CD14-positive monocyte (primary cell): Measurements from ENCODE around the gene PMPCA. TPM values are rescaled to one million over a fixed set of nuclear protein-coding genes. Genes with fewer than 3 reads are reported as not detected.

Experiments
- DNase-seq, 3 donors: peaks; one replicate each; pipeline ENCODE4 v3.0.0-alpha.2; 2011 to 2022
- H2AFZ ChIP-seq: 2 replicates; pipeline ENCODE4 v1.6.0; 2012; ENCODE audit warnings: mild to moderate bottlenecking, low read depth, low read length, inconsistent platforms; ENCODE audit not compliant: insufficient read depth, poor library complexity, severe bottlenecking
- H3K27ac ChIP-seq, 2 donors: 1 replicate in 1 of 2; 2 replicates in 1 of 2; pipeline ENCODE4 v1.5.1; 2012 to 2013; ENCODE audit warnings: low read length in 2 of 2, control low read depth in 1 of 2, inconsistent platforms in 1 of 2, low read depth in 1 of 2, mild to moderate bottlenecking in 1 of 2
- H3K27me3 ChIP-seq, 2 donors: one replicate each; pipeline versions ENCODE4 v1.6.0 to v1.6.1; 2011 to 2013; ENCODE audit warnings: low read length in 2 of 2; ENCODE audit not compliant: control insufficient read depth in 2 of 2, insufficient read depth in 2 of 2
- H3K36me3 ChIP-seq, 2 donors: replicated peaks in 1 of 2; 1 replicate in 1 of 2; 2 replicates in 1 of 2; pipeline versions ENCODE4 v1.5.1 to v1.6.1; 2012 to 2013; ENCODE audit warnings: low read length in 2 of 2, control low read depth in 1 of 2, inconsistent platforms in 1 of 2, mild to moderate bottlenecking in 1 of 2; ENCODE audit not compliant: insufficient read depth in 2 of 2, control insufficient read depth in 1 of 2
- H3K4me1 ChIP-seq, 2 donors: 1 replicate in 1 of 2; 2 replicates in 1 of 2; pipeline versions ENCODE4 v1.5.1 to v1.6.1; 2012 to 2013; ENCODE audit warnings: low read length in 2 of 2, control low read depth in 1 of 2, inconsistent platforms in 1 of 2, mild to moderate bottlenecking in 1 of 2, moderate library complexity in 1 of 2; ENCODE audit not compliant: insufficient read depth in 2 of 2, control insufficient read depth in 1 of 2
- H3K4me2 ChIP-seq: replicated peaks from 2 replicates; pipeline ENCODE3; 2012; ENCODE audit warnings: low read length, moderate library complexity, mild to moderate bottlenecking; ENCODE audit not compliant: poor library complexity, severe bottlenecking; ENCODE audit errors: extremely low read depth
- H3K4me3 ChIP-seq, 3 experiments: fragments of 200-600 bp in 1 of 3; sonication (generic) in 1 of 3; replicated peaks in 1 of 3; 1 replicate in 2 of 3; 2 replicates in 1 of 3; pipeline ENCODE4 v1.5.1; 2011 to 2013; ENCODE audit warnings: low read length in 3 of 3, mild to moderate bottlenecking in 3 of 3, control low read depth in 2 of 3, low read depth in 2 of 3, inconsistent platforms in 1 of 3, moderate library complexity in 1 of 3
- H3K79me2 ChIP-seq: 2 replicates; pipeline ENCODE4 v1.6.0; 2012; ENCODE audit warnings: mild to moderate bottlenecking, control low read depth, inconsistent platforms, low read length, moderate library complexity; ENCODE audit not compliant: insufficient read depth
- H3K9ac ChIP-seq: 2 replicates; pipeline ENCODE4 v1.6.0; 2017; ENCODE audit warnings: low read length, mild to moderate bottlenecking; ENCODE audit not compliant: insufficient read depth, poor library complexity, severe bottlenecking
- H3K9me3 ChIP-seq, 2 donors: replicated peaks in 1 of 2; 1 replicate in 1 of 2; 2 replicates in 1 of 2; pipeline versions ENCODE4 v1.5.1 to v1.6.1; 2012 to 2013; ENCODE audit warnings: low read length in 2 of 2, control low read depth in 1 of 2; ENCODE audit not compliant: control insufficient read depth in 1 of 2, insufficient read depth in 1 of 2
- H4K20me1 ChIP-seq: 2 replicates; pipeline ENCODE4 v1.6.0; 2012; ENCODE audit warnings: mild to moderate bottlenecking, low read length, control low read depth, moderate library complexity; ENCODE audit not compliant: insufficient read depth
- H3K27ac Mint-ChIP-seq, 7 donors: one replicate each; pipeline ENCODE4 v1.8.0; 2020; ENCODE audit warnings: mild to moderate bottlenecking in 7 of 7, mixed read lengths in 7 of 7, moderate library complexity in 6 of 7, inconsistent platforms in 2 of 7
- H3K27me3 Mint-ChIP-seq, 3 donors: one replicate each; pipeline ENCODE4 v1.8.0; 2021 to 2022; ENCODE audit warnings: low read depth in 3 of 3, mild to moderate bottlenecking in 3 of 3, mixed read lengths in 3 of 3, moderate library complexity in 3 of 3, inconsistent platforms in 1 of 3
- H3K36me3 Mint-ChIP-seq, 2 donors: one replicate each; pipeline ENCODE4 v1.8.0; 2020; ENCODE audit warnings: mixed read lengths in 2 of 2, inconsistent platforms in 1 of 2, mild to moderate bottlenecking in 1 of 2
- H3K4me1 Mint-ChIP-seq: one replicate; pipeline ENCODE4 v1.8.0; 2020; ENCODE audit warnings: mild to moderate bottlenecking, mixed read lengths
- H3K4me3 Mint-ChIP-seq, 2 donors: one replicate each; pipeline ENCODE4 v1.8.0; 2020; ENCODE audit warnings: mild to moderate bottlenecking in 2 of 2, mixed read lengths in 2 of 2, moderate library complexity in 1 of 2
- H3K9me3 Mint-ChIP-seq, 7 donors: one replicate each; pipeline ENCODE4 v1.8.0; 2020 to 2022; ENCODE audit warnings: mixed read lengths in 7 of 7, mild to moderate bottlenecking in 6 of 7, moderate library complexity in 6 of 7, inconsistent platforms in 2 of 7
- CTCF ChIP-seq: fragments of 200-600 bp; IDR thresholded peaks from one replicate; pipeline ENCODE4 v1.8.0; 2022; ENCODE audit warnings: antibody characterized with exemption, mild to moderate bottlenecking
- WGBS: methylation state at CpG from one replicate; pipeline ENCODE4 v1.1.5; 2013; ENCODE audit warnings: missing lambda C conversion rate; ENCODE audit not compliant: insufficient coverage; 5-methylcytosine and 5-hydroxymethylcytosine counted together
- intact Hi-C, 2 donors: fragments of 100-400 bp; cut with micrococcal nuclease; formaldehyde crosslinking; loops; one replicate each; pipeline versions ENCODE4 v1.15.0 to v1.15.1; 2023
- polyA plus RNA-seq, 3 donors: library from polyadenylated mRNA; depleted of rRNA in 1 of 3; unstranded in 2 of 3; stranded (reverse) in 1 of 3; fragments of 300-500 nt in 2 of 3; fragments of >200 nt in 1 of 3; fragmentation: Illumina TruSeq in 2 of 3; gene quantifications; 1 replicate in 2 of 3; 2 replicates in 1 of 3; pipeline ENCODE4 v1.2.3, GENCODE V29; 2012 to 2021

PMPCA gene
- polyA plus RNA-seq, 3 donors: 23.1 to 58.8 (median 24.9) TPM

GRCh38 chr9:136393531-136393930 lies 16.9 kb upstream of the PMPCA start:
- Mint-ChIP-seq H3K27me3 (peaks cover 0 to 4% (median 0%) of the 10 kb centered on the region in 3 donors), H3K4me1 (peaks cover 3% of the 10 kb centered on the region), H3K4me3 (no peak overlapping the region), H3K9me3 (no peaks in the 10 kb centered on the region), H3K36me3 (peaks cover 66 to 93% of the 10 kb centered on the region in 2 donors), H3K27ac (no peak overlapping the region)
- Histone ChIP-seq H4K20me1 (peaks cover 4% of the 10 kb centered on the region), H3K36me3 (peaks cover 72 to 85% of the 10 kb centered on the region in 2 donors), H3K9me3 (no peaks in the 10 kb centered on the region), H3K27me3 (no peaks in the 10 kb centered on the region), H3K4me3 (no peak overlapping the region), H3K4me1 (peaks cover under 1% of the 10 kb centered on the region in 2 donors), H3K4me2 (no peak overlapping the region), H2AFZ (no peak overlapping the region), H3K9ac (no peak overlapping the region), H3K27ac (no peak overlapping the region), H3K79me2 (peaks cover 4% of the 10 kb centered on the region)
- intact Hi-C loops: no loop called here
- DNase-seq: no peak
- WGBS: 97% methylated on average over 15 of the region's 17 CpGs
- TF ChIP-seq CTCF: no peak

- Histone ChIP-seq H3K27me3 (no peaks in the 10 kb centered on the region), H3K4me2 (no peak overlapping the region), H4K20me1 (peaks cover 13% of the 10 kb centered on the region), H3K9me3 (no peaks in the 10 kb centered on the region), H3K79me2 (peaks cover 14% of the 10 kb centered on the region), H2AFZ (no peak overlapping the region), H3K4me3 (no peak overlapping the region), H3K4me1 (peaks cover 10% of the 10 kb centered on the region in 2 donors), H3K36me3 (peaks cover 64 to 76% of the 10 kb centered on the region in 2 donors), H3K9ac (no peak overlapping the region), H3K27ac (no peak overlapping the region)
- peaks cover 12% of the 10 kb centered on the region for H3K4me1 Mint-ChIP-seq
- no peak for TF ChIP-seq CTCF
- H3K27me3 Mint-ChIP-seq: peaks cover 0 to 4% (median 0%) of the 10 kb centered on the region in 3 donors
- peak overlapping the region in 1 of 7 donors; percentile 51 for H3K27ac Mint-ChIP-seq
- peaks cover 59 to 85% of the 10 kb centered on the region in 2 donors for H3K36me3 Mint-ChIP-seq
- H3K9me3 Mint-ChIP-seq: no peaks in the 10 kb centered on the region
- no peak for DNase-seq
- intact Hi-C loops: no loop called here
- 96% methylated on average over 21 of the region's 21 CpGs for WGBS
- H3K4me3 Mint-ChIP-seq: no peak overlapping the region
These were observed 16.0 kb upstream of the PMPCA start for GRCh38 chr9:136394312-136395019.
